GM19372 (cell line): ENCODE measurements around the gene ERC1.

Experiments used
- ATAC-seq: cut with Tn5 transposase; IDR thresholded peaks from one replicate; pipeline ENCODE4 v1.9.1; 2021; ENCODE audit warnings: mild to moderate bottlenecking, low read depth, moderate library complexity; ENCODE audit not compliant: unreplicated experiment

Gene ERC1

DNA sequence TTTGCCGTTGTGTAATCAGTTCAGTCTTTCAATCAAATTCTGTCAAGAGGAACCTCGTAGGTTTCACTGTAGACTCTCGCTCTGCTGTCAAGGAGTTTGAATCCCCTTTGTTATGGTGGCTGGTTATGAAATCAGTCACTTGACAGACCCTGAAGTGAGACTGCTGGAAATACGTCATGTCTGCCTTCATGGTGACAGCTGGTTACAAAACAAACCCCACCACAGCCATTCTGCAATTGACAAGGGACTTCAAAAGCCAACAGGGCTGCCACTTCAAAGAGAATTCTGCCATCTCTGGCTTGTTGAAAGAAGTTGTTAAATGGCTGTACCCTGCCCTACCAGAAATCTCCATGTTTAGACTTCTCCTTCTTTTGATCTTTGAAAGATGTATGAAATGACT, 286.9 kb downstream of the ERC1 start:
- ATAC-seq, result no peak

DNA sequence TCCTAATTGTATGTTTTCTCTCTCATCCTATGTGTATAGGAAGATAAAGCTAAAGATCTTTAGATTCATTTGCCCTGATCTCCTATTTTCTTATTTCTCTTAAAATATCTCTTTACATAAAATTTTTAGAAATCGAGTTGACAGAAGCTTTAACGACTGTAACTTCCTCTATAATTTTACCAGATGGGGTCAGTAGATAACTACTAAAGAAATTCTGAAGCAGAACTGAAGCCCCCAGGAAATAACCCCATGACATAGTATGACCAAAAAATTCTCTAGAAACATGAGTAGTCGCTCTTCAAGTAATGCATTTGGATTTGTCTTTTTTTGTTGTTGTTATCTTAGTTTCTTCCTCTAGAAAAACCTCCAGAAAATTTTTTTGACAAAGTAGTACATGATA, 288.0 kb downstream of the ERC1 start:
- no peak for ATAC-seq

DNA sequence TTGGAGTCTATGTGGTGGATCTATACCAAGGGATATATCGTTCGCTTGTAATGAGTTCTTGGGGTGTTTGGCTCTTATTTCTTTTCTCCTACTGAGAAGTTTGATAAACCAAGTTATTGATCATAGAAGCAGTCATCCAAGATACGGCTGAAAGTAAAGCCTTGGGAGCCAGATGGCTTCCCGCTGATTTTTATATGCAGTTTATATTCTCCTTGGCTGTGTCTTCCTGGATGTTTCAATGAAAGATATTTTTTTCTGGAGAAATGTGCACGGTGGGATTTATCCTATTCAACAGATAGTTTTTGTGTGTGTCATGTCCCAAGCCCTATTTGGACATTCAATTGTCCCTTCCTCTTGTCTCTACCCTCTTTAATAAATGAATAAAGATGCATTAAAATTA, 289.0 kb downstream of the ERC1 start:
- no peak for ATAC-seq

DNA sequence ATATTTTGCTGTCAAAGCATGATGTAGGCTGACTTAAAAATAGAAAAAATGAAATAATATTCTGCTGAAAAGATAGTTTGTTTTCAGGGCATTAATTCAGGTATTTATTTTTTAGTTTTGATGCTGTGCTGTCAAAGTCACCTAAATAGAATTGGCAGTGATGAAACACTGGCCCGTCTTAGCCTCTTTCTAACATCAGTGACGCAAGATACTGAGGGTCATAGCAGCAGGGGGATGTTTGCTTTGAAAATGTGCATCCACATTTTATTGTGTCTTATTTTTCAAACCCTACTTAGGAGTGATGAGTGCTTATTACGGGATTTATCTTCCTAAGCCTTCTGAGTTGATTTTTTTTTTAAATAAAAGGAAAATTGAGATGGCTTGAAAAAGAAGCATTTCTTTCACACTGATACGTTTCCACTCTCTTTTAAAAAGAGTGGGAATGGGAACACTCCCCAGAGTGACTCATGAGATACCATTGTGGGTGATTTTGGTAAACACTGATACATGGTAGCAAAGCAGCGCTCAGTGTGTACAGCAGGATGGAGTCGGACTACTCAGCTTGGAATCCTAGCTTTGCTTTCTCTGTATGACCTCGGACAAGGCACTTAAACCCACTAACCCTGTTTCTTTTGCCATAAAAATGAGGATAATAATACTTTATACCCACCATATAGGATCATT, 290.8 kb downstream of the ERC1 start:
- no peak for ATAC-seq

DNA sequence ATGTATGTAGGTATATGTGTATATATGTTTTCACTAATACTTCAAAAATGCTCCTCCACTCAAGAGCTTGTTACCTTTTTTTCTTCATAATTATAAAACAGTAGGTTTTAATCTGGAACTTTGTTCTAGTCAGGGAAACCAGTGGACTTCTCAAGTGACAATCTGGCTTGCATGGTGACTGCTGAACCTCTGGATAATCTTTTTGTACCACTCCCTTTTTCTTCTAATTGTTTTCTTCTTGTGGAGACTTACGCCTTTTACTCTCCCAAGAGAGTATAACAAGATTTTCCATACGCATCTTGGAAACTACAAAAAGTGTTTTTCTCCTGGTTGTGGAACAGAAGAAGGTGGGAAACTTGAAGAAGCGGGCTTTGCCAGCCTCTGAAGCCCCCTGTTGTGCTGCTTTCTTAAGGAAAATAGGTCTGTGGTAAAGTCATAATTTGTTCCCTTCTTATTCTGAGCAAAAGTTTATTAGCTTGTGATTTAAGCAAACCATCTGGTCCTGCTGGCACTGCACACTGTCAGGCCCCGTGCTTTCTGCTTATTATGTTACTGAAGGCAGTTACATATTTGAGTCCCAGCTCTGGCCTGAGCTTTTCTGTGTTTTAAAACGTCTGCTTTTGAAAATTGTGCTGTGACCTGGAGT, 291.8 kb downstream of the ERC1 start:
- ATAC-seq, result no peak

DNA sequence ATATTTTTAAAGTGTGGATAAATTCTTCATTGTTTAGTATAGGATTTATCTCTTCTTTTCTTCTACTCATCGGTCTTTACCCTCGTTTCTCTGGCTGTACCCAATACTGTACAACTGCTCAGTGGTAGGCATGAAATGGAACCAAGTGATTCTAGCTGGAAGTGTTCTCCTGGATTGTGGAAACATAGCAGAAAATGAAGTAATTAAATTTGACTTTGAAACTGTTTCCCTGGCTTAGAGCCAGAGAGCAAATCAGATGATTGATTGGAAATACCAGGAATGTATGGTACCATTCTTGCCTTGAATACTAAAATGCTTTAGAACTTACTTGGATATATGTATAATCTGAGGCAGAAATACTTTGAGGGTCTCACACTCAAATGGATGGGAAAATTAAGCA, 292.3 kb downstream of the ERC1 start:
- no peak for ATAC-seq

DNA sequence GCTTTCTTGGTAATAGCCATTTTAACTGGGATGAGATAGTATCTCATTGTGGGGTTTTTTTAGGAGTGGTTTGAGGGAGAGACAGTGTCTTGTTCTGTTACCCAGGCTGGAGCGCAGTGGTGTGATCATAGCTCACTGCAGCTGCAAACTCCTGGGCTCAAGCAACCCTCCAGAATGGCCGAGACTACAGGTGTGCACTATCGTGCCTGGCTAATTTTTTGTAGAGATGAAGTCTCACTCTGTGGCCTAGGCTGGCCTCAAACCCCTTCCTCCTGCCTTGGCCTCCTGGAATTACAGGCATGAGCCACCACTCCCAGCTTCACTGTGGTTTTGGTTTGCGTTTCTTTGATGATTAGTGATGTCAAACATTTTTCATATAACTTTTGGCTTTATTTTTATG, 293.6 kb downstream of the ERC1 start:
- ATAC-seq, result no peak

DNA sequence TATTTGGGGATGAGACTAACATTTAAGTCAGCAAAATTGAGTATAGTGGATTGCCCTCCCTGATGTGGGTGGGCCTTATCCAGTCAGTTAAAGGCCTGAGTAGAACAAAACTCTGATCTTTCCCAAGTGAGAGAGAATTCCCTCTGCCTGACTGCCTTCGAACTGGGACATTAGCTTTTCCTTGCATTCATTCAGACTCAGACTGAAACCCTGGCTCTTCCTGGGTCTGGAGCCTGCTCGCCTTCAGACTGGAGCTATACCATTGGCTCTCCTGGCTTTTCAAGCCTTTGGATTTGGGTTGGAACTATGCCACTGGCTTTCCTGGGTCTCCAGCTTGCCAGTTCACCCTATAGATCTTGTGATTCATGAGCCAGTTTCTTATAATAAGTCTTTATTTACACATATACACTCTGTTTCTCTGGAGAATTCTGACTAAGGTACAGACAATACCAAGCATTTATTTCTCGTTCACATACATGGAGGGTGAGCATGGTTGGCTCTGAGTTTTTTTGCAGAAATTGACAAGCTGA, 296.5 kb downstream of the ERC1 start:
- no peak for ATAC-seq

DNA sequence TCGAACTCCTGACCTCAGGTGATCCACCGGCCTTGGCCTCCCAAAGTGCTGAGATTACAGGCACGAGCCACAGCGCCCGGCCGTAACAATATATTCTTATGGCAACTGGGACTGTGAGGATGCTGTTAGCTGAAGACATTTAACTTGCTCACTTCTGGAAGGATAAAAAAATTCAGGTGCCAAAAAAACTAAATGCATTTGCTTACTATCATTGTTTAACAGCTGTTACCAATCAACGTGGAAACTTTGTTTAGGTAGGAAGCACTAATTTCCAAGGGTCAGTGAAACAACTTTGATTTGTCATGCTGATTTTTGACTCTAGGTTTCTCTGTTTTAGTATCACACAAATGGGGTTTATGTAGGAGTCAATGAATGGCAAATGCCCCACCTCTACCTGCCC, 297.3 kb downstream of the ERC1 start:
- ATAC-seq, result no peak

DNA sequence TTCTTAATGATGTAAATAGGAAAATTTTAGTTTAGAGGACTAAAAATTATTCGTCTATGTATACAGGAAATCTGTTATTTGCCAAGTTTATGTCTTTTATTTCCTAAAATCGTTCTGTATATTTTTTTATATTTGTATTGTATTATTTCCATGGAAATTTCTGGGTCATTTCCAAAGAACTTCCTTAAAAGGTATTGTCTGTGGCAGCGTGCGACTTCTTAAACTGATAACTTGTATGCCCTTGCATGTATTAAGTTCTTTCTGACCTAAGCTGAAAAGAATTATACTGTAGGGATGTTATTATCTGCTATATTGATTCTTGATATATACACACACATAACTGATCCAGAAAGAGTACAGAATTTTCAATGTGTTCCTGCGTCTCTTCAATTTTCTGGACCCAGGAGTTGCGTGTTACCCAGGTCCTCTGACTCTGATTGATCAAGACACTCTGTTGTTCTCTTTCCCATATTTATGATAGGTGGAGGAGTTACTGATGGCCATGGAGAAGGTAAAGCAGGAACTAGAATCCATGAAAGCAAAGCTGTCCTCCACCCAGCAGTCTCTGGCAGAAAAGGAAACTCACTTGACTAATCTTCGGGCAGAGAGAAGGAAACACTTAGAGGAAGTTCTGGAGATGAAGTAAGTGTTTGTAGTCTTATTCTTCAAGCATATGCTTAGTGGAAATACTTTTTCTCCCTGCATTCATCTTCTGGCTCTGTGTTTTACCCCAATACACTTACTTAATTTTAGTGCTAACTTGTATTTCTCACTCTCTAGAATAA, 298.5 kb downstream of the ERC1 start:
- no peak for ATAC-seq

DNA sequence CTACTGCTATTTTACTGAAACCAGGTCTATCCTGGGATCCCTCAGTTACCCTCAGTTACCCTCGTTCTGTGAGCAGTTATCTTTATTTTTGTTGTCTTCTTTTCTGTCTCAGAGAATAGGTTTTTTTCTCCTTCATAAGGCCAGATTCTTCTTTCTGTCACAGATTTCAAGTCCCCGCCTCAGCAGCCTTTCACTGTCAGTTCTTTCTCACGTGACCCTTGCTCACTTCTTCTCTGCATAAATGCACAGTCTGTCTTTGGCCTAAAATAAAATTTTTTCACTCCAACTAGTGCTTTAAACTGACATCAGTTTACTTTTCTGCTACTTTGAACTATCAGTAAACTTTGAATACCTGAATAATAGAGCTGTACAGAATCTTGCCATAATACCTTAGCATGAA, 299.7 kb downstream of the ERC1 start:
- ATAC-seq, result no peak

DNA sequence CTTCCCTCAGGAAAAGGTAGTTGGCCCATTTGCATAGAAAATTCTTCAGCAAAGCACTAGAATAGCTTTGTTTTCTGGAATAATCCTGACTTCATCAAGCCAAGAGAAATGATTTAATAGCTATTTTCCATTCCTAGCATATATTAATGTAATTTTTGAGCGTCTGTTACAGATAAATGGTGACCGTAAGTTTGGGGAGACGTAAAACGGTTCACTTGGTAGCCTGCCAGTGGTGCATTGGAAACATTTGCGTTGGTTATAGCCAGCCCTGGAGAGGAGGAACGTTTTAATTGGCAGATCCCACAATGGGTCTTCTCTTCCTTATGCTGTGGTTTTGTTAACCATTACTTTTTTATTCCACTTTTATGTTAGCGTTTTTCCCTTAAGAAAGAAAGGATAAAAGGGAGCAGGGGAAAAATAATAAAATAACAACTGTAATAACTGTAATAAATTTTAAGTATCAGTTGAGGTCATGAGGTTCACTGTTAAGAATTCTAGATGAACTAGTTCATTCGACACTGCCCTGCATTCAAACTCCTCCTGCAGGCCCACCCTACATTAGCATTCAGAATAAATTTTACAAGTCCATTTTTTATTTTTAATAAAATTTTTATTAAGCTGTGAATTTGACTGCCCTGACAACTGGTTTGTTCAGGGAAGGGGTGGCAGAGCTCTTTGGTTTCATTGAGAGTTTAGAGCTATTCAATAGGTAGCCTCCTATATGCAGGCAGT, 300.7 kb downstream of the ERC1 start:
- no peak for ATAC-seq

DNA sequence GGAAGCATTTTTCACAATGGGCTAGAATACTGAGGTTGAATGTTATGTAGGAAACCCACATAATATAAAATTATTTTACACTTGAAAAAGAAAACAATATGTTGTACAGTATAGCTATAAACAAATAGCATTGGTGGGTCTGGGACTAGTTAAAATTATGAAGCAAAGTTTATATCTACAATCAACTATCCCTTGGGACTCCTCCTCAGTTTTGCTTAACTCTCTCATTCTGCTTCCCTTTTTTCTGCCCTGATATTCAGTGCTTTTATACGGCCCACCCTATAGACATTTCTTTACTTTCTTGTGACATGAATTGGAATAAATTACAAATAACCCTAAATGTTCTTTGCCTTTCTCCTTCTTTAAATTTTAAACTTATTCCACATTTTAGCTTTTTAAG, 302.9 kb downstream of the ERC1 start:
- no peak for ATAC-seq

DNA sequence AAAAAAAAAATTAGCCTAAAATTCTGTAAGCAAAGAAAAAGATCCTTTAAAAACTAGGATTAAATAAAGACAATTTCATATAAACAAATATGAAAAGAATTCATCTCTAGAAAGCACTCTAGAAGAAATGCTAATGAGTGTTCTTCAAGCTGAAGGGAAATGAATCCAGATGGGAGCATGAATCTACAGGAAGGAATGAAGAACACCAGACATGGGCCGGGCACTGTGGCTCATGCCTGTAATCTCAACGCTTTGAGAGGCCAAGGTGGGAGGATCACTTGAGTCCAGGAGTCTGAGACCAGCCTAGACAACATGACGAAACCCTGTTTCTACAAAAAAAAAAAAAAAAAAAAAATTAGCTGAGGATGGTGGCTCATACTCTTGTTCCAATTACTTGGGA, 306.2 kb downstream of the ERC1 start:
- ATAC-seq, result no peak

DNA sequence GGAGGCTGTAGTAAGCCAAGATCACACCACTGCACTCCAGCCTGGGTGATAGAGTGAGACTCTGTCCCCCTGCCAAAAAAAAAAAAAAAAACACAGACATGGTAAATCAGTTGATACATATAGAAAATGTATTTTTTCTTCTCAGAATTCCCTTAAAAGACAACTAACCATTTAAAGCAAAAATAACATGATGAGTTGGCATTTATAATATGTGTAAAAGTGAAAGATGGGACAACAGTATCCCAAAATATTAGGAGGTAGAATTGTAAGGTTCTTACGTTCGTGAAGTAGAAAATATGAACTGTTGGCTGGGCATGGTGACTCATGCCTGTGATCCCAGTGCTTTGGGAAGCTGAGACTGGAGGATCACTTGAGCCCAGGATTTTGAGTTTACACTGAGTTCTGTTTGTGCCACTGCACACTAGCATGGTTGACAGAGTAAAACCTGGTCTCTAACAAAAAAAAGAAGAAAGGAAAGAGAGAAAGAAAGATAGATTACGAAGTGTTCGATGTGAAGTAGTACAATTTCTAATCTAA, 306.7 kb downstream of the ERC1 start:
- no peak for ATAC-seq

DNA sequence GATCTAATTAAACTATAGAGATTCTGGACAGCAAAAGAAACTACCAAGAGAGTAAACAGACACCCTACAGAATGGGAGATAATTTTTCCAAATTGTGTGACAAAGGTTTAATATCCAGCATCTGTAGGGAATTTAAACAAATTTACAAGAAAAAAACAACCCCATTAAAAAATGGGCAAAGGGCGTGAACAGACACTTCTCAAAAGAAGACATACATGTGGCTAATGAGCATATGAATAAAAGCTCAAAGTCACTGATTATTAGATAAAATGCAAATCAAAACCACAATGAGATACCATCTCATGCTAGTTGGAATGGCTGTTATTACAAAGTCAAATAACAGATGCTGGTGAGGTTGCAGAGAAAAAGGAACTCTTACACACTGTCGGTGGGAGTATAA, 309.4 kb downstream of the ERC1 start:
- ATAC-seq, result no peak

DNA sequence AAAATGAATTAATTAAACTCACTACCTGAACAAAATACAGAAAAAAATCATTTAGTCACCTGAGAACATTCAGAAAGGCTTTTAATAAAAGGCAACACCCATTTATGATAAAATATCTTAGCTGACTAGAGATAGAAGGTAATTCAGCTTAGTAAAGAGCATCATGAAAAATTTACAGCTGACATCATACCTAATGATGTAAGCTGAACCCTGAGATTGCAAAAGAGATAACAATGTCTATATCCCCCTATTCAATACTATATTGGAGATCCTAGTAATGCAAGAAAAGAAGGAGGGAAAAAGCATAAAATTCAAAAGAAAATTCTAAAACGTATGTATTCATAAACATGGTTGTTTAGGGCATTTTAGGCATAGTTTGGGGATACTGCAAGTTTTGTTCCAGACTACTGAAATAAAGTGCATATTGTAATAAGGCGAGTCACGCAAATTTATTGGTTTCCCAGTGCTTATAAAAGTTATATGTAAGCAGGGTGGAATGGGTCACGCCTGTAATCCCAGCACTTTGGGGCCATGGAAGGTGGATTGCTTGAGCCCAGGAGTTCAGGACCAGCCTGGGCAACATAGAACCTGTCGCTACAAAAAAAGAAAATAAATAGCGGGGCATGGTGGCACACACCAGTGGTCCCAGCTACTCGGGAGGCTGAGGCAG, 311.3 kb downstream of the ERC1 start:
- no peak for ATAC-seq

DNA sequence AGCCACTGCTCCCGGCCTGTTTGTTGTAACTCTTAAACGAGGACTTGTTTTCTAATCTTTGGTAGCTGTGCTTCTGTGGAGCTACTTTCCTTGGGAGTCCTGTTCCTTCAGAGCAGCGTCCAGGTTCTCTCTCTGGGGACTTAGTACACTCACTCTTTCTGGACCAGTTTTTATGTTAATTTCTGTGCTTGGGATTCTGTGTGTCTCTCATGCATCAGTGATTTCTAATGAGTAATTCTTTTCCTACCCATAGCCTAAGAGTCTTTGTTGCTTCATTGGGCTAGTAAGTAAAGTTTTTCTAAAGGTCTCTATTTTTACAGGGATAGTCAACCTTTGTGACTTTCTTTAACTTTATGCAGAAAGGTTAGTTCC, 314.0 kb downstream of the ERC1 start:
- no peak for ATAC-seq

DNA sequence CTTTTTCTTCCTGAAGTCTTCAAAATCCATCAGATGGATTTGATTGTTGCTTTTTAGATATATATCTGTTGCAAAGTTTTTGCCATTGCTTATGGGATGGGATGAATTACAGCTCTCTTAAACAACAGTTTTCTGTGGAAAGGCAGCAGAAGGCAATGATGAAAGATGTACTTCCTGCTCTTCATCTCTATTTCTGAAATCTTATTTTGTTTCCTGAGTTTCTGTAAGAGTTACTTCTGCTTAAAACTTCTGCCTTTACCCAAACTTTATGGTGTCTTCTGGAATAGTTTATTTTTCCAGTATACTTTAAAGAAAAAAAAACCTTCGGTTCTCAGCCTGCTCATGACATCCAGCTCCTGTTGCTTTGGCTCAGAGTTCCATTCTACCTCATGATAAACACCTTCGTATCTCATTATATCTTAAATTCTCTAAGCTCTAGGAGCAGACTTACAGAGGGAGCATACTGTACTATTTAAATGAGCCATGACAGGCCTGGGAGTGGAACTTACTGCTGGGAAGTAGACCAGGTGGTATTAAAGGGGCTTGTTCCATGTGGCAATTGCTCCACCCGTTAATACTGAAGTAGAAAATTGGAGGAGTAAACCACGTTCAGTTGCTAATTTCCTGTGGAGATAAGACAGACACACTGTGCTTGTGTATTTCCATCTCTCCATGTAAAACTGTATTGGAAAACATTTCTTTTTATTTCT, 314.9 kb downstream of the ERC1 start:
- ATAC-seq, result no peak

DNA sequence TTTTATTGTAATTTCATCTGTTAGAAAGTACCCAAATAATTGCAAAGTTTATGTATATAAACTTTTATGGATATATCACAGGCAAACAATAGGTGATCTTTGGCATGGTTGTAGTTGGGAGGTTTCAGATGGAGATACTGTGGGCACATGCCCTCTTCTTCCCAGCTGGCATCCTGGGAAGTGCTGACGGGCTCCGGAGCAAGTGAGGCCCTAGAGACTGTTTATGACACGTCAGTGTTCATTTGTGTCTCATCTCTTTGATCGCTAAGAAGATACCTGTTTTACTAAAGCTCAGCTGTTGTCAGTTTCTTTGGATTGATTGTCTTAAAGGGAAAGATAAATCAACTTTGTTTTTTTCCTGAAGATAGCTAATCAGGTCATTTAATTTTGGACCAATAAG, 315.8 kb downstream of the ERC1 start:
- ATAC-seq, result no peak
